DMS79 treated with DMSO at 0.1 percent for 48 hours (cell line): ENCODE data around the gene TMEM14C.

Experiments
- DNase-seq: peaks from one replicate; lab custom pipeline; 2025; lab: John Stamatoyannopoulos, UW

The TMEM14C gene

DNA sequence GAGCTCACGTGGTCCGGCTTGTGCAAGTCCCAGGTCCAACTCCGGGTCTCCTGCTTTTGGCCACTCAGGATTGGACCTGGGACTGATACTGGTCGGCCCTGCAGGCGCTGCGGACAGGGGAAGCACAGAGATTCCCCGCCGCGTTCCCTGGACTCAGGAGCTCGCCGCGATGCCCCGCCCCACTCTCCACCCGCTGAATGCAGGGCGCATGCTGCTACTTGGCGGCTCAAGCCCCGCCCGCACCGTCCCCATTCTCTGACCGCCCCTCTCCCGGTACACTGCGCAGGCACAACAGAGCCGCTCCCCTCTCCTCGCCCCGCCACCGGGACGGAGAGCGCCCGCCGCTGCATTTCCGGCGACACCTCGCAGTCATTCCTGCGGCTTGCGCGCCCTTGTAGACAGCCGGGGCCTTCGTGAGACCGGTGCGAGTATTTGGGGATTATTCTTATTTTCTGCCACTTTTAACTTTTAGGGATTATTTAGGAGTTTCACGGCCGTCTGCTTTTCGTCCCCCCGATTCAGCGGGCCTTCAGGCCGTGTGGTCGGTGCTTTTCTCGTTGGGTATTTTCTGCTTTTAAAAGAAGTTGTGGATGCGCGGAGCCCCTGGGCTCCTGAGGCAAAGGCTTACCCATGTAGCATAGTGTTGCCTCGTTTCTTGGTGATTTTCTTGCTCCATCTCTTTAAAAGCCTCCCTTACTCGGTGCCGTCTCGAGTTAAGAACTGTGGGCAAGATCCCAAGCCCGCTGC is at the start of gene TMEM14C:
Gene TMEM14C, plus strand, starts transcription at position 251 of the 747 bp plus-strand sequence. CDS start 1,544 bp downstream, outside the sequence.
- peak; percentile 72 for DNase-seq

GRCh38 chr6:10676403-10676802 is 46.5 kb upstream of the TMEM14C start:
- no peak for DNase-seq

DNA sequence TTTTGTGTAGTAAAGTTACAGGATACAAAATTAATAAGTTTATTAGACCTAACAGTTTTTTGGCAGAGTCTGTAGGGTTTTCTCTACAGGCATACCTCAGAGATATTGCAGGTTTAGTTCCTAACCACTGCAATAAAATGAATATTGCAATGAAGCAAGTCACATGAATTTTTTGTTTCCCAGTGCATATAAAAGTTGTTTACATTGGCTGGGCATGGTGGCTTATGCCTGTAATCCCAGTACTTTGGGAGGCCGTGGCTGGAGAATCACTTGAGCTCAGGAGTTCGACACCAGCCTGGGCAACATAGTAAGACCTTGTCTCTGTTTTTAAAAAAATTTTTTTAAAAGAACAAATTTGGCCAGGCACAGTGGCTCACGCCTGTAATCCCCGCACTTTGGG is 44.4 kb upstream of the TMEM14C start:
- DNase-seq, result no peak

DNA sequence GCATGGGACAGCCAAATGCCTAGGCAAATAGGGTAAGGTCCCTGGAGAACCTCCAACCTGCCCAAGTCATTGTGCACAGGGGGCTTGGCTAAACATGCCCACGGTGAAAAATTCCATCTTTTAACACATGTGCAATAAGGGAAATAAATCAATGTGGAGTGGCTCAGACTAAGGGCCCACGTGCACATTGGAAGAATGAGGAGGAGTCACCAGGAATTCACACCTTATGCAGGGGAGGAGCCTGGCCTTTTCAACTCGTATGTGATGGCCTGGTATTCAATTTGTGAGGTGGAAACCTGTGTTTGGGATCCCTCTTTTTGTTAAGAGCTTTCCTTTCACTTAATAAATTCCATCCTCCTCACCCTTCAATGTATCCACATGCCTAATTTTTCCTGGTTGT is 41.1 kb upstream of the TMEM14C start:
- DNase-seq, result no peak

- no peak for DNase-seq
Observed at GRCh38 chr6:10682355-10682988, 40.4 kb upstream of the TMEM14C start.

GRCh38 chr6:10684618-10685017 is 38.3 kb upstream of the TMEM14C start:
- no peak for DNase-seq

DNA sequence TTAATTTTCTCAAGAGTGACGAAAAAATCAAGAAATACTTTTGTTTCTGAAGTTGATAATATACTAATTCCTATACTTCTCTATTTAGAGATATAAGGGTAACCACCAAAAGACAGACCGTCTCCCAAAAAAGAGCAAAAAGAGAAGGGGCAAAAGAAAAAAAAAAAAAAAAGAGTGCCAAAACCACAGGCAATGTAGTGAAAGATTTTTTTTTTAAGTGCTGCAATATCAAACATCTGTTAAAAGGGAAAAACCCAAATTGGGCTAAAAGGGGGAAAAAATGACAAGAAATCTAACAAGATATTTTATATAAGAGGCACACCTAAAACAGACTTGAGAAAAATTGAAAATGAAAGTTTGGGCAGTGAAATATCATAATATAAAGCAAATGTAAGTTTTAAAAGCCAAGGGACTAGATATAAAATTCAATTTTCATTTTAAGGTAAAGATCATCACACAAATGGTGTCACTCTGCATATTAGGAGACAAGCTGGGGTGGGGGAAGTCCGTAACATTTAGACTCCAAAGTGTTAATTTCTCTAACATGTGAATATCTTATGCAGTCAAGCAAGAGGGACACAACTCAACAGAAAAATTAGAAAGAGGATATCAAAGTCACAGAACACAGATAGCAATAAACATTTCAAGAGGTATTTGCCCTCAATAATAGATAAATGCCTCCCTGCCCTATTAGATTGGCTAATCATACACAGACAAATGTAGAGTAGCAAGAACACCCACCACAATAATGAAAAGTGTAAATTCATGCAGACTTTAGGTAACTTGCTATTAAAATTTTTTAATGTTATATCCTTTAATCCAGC is 37.6 kb upstream of the TMEM14C start:
- no peak for DNase-seq

DNA sequence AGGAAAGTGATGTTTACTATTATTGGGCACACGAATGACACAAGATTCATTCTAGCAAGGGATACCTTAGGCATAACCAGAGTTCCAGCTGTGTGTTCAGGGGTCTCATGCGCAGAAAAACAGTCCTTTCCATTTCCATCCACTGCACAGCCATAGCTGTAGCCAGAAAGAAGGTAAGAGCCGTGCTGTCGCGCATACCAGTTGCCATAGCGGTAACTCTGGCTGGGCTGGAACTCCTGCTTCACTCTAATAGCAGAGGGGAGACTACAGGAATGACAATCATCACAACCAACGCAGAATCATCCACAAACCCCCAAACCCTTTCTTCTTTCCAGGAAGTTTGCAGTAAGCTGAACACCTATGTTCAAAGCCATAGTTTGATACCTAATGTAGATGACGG is 36.0 kb upstream of the TMEM14C start:
- no peak for DNase-seq

DNA sequence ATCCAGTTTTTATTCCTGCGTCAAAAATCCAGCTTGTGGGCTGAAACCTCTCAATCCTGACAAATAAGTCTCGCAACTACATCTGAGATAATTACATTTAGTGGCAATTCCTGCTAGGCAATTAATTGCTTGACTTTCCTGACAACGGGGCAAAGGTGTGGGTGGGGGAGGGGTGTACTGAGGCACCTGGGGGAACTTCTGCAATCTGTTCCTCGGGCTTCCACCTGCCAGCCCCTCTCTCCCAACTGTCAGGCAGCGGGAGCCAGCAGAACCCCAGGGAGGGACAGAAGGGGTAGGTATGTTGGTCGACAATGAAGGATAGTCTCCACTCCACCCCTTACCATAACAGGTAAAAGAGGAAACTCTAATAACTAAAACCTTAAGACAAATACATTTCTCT is 35.3 kb upstream of the TMEM14C start:
- no peak for DNase-seq

DNA sequence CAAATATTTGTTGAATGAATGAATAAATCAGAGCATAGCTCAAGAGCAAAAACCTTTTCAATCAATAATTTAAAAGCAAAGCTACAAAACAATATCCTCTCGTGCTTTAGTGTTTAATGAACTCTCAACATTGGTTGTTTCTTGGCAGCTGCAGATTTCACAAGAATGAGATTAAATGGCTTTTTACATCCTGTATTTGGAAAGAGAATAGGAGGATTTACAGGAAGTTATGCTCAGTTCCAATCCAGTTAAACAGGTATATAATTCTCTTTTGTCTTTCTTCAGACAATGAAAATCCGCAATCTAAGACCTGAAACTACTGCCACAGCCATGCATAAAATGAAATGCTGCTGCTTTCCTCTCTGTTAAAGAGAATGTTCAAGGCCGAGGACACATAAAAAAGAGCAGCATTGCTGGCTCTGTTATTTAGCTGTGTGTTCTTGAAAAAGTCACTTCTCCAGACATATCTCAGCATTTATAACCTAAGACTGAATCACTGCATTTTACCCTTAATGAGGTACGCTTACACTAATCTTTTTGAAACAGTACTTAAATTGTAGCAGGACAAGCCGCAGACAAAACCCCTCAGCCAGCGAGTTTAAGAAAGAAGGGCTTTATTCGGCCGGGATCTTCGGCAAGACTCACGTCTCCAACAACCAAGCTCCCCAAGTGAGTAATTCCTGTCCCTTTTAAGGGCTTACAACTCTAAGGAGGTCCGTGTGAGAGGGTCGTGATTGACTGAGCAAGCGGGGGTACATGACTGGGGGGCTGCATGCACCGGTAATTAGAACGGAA is 32.0 kb upstream of the TMEM14C start:
- peak; percentile 9 for DNase-seq

- no peak for DNase-seq
Observed at GRCh38 chr6:10692965-10693538, 29.8 kb upstream of the TMEM14C start.

DNA sequence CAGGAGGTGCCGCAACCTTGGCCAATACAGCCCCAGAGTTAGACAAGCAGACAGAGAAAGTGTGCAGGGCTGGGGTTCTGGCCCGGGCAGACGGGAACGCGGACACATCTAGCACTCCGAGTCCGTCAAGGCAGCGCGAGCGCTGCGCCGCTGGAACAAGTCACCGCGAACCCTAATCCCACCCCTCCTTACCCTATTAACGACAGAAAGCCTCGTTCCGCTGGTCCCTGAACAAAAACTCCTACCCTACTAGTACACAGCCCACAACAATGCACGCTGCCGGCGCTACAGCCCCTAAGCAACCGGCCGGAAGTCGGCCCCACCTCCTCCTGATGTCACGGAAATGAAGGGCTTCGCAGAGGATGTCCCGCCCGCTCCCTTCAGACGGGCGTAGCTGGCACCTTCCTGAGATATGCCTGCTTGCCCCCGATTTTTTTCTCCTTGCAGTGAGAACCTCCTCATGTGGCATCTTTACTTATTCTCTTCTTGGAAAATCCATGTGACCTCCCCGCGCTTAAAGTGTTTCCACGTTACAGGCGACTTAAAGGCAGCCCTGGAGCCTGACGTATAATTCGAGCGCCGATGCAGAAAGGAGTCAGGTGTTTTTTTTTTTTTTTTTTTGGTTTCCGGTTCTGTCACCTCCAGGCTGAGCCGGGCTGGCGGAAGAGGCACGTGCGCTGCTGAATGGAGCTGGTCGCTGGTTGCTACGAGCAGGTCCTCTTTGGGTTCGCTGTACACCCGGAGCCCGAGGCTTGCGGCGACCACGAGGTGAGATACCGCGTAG is 28.4 kb upstream of the TMEM14C start, which contains the start of the genes C6orf52 and PAK1IP1:
Gene C6orf52, minus strand, starts transcription at position 315 of the 784 bp plus-strand sequence. CDS start 7,066 bp downstream, outside the sequence.
Gene PAK1IP1, plus strand, starts transcription at position 671 of the 784 bp plus-strand sequence. Its CDS starts 14 bp downstream, at position 685.
- DNase-seq, result peak; percentile 72

DNA sequence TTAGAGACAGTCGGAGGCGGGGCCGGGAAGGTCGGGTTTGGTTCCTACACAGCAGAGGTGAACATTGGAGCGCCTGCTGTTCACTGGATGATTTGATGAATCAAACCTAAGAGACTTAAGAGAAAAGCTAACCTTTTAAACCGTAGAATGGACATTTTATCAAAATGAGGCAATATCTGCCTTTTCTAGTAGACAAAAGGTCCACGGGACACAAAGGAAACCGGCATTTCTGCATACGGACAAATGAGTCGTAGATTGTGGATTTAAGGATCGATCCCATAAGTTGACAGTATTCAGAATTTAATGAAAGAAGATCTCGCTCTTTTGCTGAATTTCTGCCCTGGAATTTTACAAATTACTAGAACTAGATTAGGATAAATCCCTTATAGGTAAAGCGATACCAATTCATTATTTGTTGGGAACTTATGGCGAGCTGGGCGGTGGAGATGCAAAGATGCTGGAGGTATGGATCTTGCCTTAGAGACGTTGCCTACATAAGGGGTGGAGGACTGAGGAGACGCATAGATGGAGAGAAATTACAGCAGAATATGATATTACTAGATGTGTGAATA is 27.7 kb upstream of the TMEM14C start:
- DNase-seq, result no peak

GRCh38 chr6:10696655-10697054 is 26.2 kb upstream of the TMEM14C start:
- DNase-seq, result no peak

GRCh38 chr6:10713962-10714361 is 8.9 kb upstream of the TMEM14C start:
- no peak for DNase-seq

DNA sequence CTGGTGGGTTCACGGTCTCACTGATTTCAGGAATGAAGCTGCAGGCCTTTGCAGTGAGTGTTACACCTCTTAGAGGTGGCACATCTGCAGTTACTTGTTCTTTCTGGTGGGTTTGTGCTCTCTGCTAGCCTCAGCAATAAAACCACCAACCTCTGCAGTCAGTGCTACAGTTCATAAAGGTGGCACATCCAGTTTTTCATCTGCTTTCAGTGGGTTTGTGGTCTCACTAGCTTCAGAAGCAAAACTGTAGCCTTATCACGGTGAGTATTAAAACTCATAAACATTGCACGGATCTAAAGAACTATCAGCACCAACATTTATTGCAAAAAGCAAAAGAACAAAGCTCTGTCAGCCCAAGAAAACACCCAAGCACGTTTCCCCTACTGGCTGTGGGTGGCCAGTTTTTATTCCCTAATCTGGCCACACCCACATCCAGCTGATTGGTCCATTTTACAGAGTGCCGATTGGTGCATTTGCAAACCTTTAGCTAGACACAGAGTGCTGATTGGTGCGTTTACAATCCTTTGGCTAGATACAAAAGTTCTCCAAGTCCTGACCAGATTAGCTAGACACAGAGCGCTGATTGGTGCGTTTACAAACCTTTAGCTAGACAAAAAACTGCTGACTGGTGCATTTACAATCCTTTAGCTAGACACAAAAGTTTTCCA is 3.4 kb upstream of the TMEM14C start:
- DNase-seq, result no peak

DNA sequence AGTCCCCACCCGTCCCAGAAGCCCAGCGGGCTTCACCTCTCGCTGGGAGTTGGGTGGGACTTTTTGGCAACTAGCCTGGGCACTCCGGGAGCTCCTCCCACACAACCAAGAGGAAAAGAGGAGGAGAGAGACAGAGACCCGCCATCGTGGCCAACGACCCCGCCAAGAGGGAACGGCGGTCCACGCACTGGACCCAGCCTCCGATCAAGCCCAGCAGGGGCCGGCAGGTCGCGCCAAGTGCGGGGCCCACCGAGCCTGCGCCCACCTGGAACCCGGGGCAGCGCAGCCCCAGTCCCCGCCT is 3.0 kb upstream of the TMEM14C start:
- no peak for DNase-seq

GRCh38 chr6:10720265-10720959 is 2.5 kb upstream of the TMEM14C start:
- peak; percentile 18 for DNase-seq
